ENCODE data around the gene E2F8.

The E2F8 gene

GRCh38 chr11:19251577-19251976, 10.8 kb upstream of the E2F8 start:
- DNase-seq: no peak

- no peak for DNase-seq
These were observed 6.1 kb upstream of the E2F8 start for GRCh38 chr11:19246816-19247215.

DNA sequence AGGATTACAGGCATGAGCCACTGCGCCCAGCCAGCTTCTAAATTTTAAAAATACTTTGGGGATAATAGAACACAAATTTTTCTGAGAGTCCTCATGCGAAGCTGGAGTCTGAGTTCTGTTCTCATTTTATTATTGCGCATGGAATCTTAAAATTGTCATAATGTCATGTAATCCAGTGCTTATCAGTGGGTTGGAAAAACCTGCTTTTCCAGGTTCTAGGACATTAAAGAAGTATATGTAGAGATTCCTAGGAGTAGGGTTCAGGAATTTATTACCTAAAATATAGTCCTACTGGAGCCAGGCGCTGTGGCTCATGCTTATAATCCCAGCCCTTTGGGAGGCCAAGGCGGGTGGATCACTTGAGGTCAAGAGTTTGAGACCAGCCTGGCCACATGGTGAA, 4.6 kb upstream of the E2F8 start:
- no peak for DNase-seq

DNA sequence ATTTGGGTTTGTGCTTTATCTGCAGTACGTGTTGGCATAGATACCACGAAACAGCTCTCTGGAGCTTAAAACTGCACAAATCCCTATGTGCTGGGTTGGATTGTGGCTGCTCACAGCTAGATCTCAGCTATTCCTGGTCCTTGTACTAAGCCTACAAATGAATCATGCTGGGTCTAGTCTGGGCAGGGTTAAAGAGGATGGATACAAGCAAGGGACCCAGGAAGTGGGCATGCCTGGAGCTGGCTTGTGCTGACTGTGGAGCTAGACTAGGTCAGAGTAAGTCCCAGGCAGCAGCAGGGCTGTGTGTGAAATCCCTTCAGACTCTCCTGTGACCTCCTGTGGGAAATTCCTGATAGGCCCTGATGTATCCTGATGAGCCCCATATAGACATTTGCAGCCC, 3.9 kb upstream of the E2F8 start:
- no peak for DNase-seq

GRCh38 chr11:19244084-19244483, 3.3 kb upstream of the E2F8 start:
- DNase-seq: no peak

GRCh38 chr11:19243613-19244012, 2.9 kb upstream of the E2F8 start:
- DNase-seq: no peak

- no peak for DNase-seq
These were observed 2.4 kb upstream of the E2F8 start for GRCh38 chr11:19243143-19243542.

DNA sequence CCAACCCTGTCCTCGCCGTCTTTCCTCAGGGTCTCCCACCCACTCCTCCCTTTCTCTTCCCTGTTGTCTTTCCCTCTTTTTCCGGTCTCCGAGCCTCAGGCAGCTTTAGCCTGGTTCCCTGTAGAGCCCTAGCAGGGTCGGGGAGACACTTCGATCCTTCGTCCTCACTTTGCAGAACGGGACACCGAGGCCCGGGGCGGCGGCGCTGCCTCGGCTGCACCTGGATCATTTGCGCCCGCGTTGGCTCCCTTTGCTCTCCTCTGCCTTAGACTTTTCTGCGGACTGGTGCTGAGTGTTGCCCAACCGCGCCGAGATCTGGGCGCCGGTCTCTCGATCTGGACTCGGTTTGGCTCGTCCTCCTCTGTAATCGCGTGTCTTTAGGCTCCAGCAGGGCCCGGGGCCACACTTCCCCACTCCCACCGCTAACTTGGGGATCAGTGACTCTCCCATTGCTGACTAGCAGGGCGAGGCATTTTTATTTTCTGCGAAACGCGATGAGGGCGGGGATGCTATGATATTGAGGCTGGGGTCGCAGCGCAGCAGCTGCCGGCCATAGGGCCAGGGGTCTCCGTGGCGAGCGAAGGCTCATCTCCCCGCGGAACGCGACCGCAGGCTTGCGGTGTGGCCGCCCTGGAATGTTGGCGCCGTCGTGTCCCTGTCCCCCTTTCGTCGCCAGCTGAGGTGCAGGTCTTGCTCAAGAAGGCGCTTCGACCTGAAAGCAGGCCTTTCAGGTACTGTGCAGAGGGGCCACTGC, 1.6 kb upstream of the E2F8 start:
- DNase-seq: no peak

DNA sequence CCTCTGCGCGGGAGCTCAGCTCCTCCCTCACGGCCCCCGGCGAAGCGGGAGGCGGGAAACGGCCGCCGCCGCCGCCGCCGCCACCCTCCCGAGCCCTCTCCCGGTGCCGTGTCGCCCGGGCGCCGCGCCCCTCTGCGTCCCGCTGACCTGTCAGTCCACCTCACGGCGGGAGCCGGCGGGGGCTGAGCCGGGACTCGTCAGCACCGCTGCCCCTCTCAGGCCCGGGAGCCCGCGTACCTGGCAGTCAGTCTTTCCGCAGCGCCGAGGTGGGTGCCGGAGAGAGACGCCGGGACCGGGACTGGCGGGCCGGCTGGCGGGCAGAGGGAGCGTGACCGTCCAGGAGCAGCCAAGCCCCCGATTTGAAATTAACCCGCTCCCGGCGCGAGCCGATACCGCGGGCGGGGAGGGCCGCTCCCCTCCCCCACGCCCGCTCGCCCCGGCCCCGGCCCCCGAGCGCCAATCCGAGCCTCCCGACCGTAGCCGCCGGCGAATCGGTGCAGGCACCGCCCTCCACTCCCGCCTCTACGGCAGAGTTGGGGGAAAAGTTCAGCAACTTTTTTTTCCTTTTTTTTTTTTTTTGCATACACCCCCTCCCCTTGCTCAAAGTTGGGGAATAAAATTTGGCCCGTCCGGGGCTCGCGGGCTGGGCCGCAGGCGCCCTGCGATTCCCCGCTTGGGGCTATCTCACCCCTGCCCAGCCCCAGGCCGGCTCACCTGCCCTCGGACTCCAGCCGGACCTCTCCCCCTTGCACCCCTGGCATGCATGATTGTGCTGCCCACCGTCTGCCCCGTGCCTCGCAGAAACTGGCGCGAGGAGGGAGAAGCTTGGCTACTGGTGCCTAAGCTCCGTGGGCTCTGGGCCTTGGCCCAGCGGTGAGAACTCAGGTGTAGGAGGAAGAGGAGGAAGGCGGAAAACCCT, 774 bp upstream of the E2F8 start:
- no peak for DNase-seq

- no peak for DNase-seq
These were observed 1.7 kb downstream of the E2F8 start for GRCh38 chr11:19239039-19239438.

GRCh38 chr11:19237813-19238212, 2.9 kb downstream of the E2F8 start:
- no peak for DNase-seq

DNA sequence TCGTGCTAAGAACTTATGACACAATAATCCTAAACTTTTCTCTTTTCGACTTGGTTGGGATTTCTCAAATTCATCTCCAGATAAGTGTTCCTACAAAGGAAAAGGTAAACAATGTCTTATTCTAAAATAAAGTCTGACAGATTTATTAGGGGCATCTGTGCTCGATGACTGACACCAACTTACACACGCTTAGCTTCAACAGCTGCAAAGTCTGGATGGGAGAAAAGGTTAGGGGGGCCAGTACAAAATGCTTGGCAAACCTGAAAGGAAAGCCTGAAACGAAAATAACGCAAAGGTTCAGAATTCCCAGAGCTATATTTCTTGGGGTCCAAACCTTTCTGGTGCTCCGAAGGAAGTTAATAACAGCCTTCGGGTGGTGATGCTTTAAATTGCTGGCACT, 3.4 kb downstream of the E2F8 start:
- DNase-seq: no peak

GRCh38 chr11:19234231-19234817, 6.4 kb downstream of the E2F8 start:
- no peak for DNase-seq

DNA sequence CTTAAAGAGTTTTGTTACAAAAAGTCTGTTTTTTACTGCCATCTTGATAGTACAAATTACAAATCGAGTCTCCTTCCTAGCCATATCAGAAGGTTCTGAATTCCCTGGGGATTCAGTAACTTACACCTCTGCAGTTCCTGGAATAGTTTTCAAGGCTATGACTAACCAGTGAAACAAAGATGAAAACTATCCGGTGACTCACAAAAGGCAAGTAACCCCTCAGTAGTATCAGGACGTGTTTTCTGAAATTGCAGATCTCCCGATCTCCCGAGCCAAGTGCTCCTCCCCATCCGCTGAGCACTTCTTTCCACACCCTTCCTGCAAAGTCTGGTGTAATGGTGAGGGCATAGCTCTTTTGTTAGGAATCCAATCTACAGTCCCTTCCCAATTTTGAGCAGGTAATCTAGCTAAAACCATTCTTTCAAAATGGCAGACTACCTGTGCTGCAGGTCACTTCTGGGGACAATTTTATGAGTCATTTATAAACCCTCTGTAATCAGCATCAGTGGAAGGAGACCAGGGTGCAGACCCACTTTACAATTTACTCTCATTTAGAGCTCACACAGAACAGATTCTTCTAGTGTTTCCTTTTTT, 7.7 kb downstream of the E2F8 start:
- DNase-seq: no peak

- DNase-seq: no peak
These were observed 11.1 kb downstream of the E2F8 start for GRCh38 chr11:19229671-19230070.

DNA sequence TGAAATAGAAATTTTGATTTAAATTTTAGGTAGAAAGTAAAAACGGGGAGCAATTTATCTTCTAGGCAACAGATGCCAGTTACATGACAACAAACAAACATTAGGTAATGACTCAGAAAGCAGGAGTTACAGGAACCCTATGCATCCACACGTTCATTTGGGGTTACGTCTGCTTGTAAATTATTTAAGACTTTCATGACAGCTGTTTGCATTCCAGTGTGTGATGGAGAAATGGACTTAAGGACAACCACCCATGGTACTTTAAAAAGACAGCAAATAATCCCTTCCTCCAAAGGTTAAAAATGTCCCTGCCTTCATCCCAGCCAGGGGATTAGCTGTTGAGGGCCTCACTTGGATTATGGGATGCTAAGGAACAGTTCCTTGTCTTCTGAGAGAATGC, 11.8 kb downstream of the E2F8 start:
- no peak for DNase-seq

DNA sequence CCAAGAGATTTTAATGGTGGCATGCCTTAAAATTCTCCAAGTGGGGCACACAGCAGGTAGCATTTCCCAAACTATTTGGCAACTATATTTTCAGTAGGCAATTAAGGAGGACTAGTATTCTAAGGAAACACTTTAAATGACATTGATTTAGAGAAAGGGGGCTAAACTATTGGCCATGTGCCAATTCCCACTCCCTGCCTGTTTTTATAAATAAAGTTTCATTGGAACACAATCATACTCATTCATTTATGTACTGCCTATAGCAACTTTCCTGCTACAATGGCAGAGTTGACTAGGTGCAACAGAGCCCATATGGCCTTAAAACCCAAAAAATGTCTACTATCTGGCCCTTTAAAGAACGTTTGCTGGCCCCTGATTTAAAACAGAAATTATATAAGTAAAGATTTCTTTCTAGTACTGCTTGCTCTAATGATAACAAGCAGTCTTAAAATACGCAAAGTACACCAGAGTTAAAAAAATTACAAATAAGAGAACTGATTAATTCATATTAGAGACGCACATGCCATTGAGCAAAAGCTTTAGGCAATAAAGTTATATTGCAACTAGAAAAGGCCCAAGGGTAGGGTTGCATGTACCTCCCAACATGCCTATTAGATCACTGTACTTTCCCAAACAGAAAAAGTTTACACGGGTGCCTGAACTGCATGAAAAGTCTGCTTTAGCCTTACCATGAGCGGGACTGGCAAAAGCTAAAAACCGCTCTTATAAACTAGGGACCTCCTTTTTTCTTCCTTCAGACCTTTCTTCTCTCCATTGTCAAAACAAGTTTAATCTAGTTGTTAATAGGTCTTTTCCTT, 14.2 kb downstream of the E2F8 start:
- no peak for DNase-seq

DNA sequence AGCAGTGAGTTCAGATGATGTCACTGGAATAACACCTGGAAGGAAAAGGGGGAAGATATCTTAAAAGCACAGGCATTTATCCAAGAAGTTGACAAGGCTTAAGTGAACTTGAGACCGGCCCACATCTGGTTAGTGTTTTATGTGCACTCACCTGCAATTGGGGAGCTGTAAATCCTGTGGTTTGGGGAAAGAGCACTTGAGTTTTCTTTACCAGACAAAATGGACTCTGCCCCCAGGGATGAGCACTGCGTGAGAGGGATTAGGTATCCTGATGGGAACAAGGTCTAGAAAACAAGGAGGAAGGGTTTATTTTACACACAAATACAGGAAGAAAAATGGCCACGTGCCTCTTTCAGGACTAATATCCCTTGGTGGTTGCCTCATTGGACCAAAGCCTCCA, 15.2 kb downstream of the E2F8 start:
- DNase-seq: no peak

DNA sequence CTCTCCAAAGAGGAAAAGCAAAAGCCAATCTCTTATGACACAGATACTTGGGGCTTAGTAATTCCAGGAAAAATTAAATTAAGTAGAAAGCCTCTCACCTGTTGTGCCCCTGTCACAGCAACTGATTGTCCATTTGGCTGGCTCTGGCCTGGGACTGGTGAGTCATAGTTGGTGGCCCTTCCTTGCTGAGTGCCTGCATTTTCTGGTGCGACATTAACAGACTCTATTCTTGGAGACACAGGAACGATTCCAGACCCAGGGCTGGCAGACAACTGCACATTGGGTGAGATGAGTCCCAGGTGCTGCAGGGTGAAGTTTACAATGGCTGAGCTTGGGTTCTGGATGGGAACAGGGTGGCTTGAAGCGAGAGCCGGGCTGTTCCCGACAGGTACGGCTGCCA, 15.6 kb downstream of the E2F8 start:
- no peak for DNase-seq

DNA sequence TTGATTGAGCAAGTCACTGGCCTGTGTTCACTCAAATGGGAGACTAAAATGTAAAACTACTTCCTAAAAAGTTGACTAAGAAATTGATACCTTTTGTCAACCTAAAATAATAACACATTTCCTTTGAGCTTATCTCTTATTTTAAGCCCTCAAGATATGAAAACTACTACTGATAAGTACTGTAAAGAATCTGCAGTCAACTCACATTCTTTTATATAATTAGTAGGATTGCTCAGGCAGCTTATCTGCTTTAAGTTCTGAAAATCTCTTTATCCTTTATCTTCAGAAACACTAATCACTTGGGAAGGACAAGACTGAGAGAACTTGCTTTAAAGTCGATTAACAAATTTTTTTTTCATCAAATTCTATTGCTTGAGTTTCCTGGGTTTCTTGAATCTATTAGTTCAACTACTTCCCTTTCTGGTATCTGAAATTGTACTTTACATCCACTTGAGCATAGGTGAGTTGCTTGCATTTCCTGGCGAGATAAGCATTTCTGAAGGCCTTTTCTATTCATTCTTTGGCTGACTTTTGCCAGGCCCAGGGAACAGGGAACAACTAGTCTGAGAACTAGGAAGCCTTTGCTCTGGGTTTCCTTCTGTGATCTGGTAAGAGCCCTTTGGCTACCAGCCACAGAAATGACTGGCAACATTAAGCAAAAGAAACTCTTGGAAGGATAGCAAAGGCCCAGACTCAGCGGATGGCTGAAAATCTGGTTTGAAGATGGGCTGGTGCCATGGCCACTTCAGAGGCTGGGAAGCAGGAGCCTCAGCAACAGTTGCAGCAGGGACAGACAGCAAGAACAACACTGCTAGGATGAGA, 19.6 kb downstream of the E2F8 start:
- no peak for DNase-seq

- DNase-seq: no peak
These were observed 21.8 kb downstream of the E2F8 start for GRCh38 chr11:19218786-19219460.

Measured in NCI-H1930 (cell line).